HFFc6 (cell line): ENCODE results near the gene TAOK1. TPM values are rescaled to one million over a fixed set of nuclear protein-coding genes. Genes with fewer than 3 reads are reported as not detected.

ENCODE experiments used
- DNase-seq: peaks from one replicate; pipeline ENCODE4 v3.0.0-alpha.2; 2018
- H3K27ac Mint-ChIP-seq: 2 replicates; pipeline ENCODE4 v1.8.0; 2020; ENCODE audit warnings: mild to moderate bottlenecking, mixed read lengths
- H3K27me3 Mint-ChIP-seq: 2 replicates; pipeline ENCODE4 v1.8.0; 2021; ENCODE audit warnings: mild to moderate bottlenecking, moderate library complexity, mixed read lengths; ENCODE audit not compliant: insufficient read depth
- H3K36me3 Mint-ChIP-seq: 2 replicates; pipeline ENCODE4 v1.8.0; 2021; ENCODE audit warnings: low read depth, mixed read lengths
- H3K4me1 Mint-ChIP-seq: 2 replicates; pipeline ENCODE4 v1.8.0; 2020; ENCODE audit warnings: low read depth, mixed read lengths
- H3K4me3 Mint-ChIP-seq: 2 replicates; pipeline ENCODE4 v1.8.0; 2020; ENCODE audit warnings: mild to moderate bottlenecking, moderate library complexity, mixed read lengths
- H3K9me3 Mint-ChIP-seq: 2 replicates; pipeline ENCODE4 v1.8.0; 2020; ENCODE audit warnings: mild to moderate bottlenecking, mixed read lengths
- CTCF ChIP-seq: fragments of 200-600 bp; sonication (generic); IDR thresholded peaks from 2 replicates; pipeline ENCODE4 v1.5.0; 2021; ENCODE audit warnings: antibody characterized with exemption, mild to moderate bottlenecking
- long read RNA-seq: library from polyadenylated mRNA; unstranded; transcript quantifications from one replicate; pipeline ENCODE4 v2.0.0, GENCODE V29; 2019
- total RNA-seq, 6 experiments: library from RNA; stranded (reverse); fragmentation: NEBNext Ultra II Directional; extraction: Animal tissue kit (Norgen Biotek cat#: 25700); gene quantifications; 2 replicates in 1 of 6; 3 replicates in 5 of 6; pipeline ENCODE4 v1.2.3, GENCODE V29; 2021

TAOK1 gene
- total RNA-seq, result 10 to 100 TPM; 72.0 to 82.6 (median 75.1) TPM
- long read RNA-seq, partial matches to known transcripts, result 3 of 36 reads
- long read RNA-seq, other reads (novel, unspliced or antisense), result 33 of 36 reads

- Mint-ChIP-seq H3K4me3 (peak within 1 kb of the TSS; percentile 98), H3K27ac (peak within 1 kb of the TSS; percentile 87), H3K4me1 (peaks cover 46% of the 10 kb centered on the region), H3K9me3 (no peaks in the 10 kb centered on the region), H3K27me3 (peaks cover 4% of the 10 kb centered on the region; the same call in 1 of the 2 replicates), H3K36me3 (peaks cover 13% of the 10 kb centered on the region)
- TF ChIP-seq CTCF, result no peak
- peak; percentile 98 for DNase-seq
Observed at GRCh38 chr17:29389982-29390850, at the start of gene TAOK1. Gene TAOK1, plus strand, starts transcription at chr17:29390363. Its CDS starts 61,186 bp downstream, at chr17:29451549.

GRCh38 chr17:29341726-29342125 is 48.4 kb upstream of the TAOK1 start:
- H3K27ac Mint-ChIP-seq, result no peak overlapping the region
- no peak overlapping the region for H3K4me3 Mint-ChIP-seq
- no peaks in the 10 kb centered on the region for H3K4me1 Mint-ChIP-seq
- H3K27me3 Mint-ChIP-seq, result peaks cover 43% of the 10 kb centered on the region
- H3K36me3 Mint-ChIP-seq, result no peaks in the 10 kb centered on the region
- H3K9me3 Mint-ChIP-seq, result no peaks in the 10 kb centered on the region
- TF ChIP-seq CTCF, result no peak
- DNase-seq, result peak; percentile 19

GRCh38 chr17:29342158-29342765 is 47.9 kb upstream of the TAOK1 start:
- no peak for TF ChIP-seq CTCF
- H3K36me3 Mint-ChIP-seq, result no peaks in the 10 kb centered on the region
- no peaks in the 10 kb centered on the region for H3K9me3 Mint-ChIP-seq
- H3K27ac Mint-ChIP-seq, result no peak overlapping the region
- no peak overlapping the region for H3K4me3 Mint-ChIP-seq
- DNase-seq, result no peak
- H3K27me3 Mint-ChIP-seq, result peaks cover 43% of the 10 kb centered on the region
- H3K4me1 Mint-ChIP-seq, result no peaks in the 10 kb centered on the region

GRCh38 chr17:29344201-29344856 is 45.8 kb upstream of the TAOK1 start:
- no peak overlapping the region for H3K27ac Mint-ChIP-seq
- no peak for DNase-seq
- no peaks in the 10 kb centered on the region for H3K36me3 Mint-ChIP-seq

More at GRCh38 chr17:29344201-29344856, 45.8 kb upstream of the TAOK1 start:
- Mint-ChIP-seq H3K4me3 (no peak overlapping the region), H3K4me1 (peaks cover 9% of the 10 kb centered on the region), H3K27me3 (peaks cover 34% of the 10 kb centered on the region), H3K9me3 (no peaks in the 10 kb centered on the region)
- no peak for TF ChIP-seq CTCF
